LNCaP clone FGC (cell line): Measurements from ENCODE around the gene HIRA.
"Not testable (repeated sequence)": the region's sequence is repeated elsewhere in the genome, so short reads cannot be mapped to it uniquely, and the experiment has no call there.

Experiments used
- DNase-seq: peaks from one replicate; pipeline ENCODE4 v3.0.0-alpha.2; 2011; ENCODE audit warnings: low read depth
- H3K4me3 ChIP-seq: 2 replicates; pipeline ENCODE4 v1.5.1; 2011; ENCODE audit warnings: mild to moderate bottlenecking, low read depth, low read length, control low read depth
- CTCF ChIP-seq: IDR thresholded peaks from 2 replicates; pipeline ENCODE4 v1.5.1; 2012; ENCODE audit warnings: mild to moderate bottlenecking; ENCODE audit not compliant: control insufficient read depth, insufficient read depth; ENCODE audit errors: extremely low read depth

HIRA gene

GRCh38 chr22:19319281-19319680 lies 112.3 kb downstream of the HIRA start:
- no peak for DNase-seq
- no peak overlapping the region for H3K4me3 ChIP-seq
- no peak for TF ChIP-seq CTCF

- no peak for DNase-seq
- no peak overlapping the region for H3K4me3 ChIP-seq
- TF ChIP-seq CTCF, result no peak
Measured at GRCh38 chr22:19317865-19318264, 113.7 kb downstream of the HIRA start.

GRCh38 chr22:19307872-19308271 lies 123.7 kb downstream of the HIRA start:
- no peak overlapping the region for H3K4me3 ChIP-seq
- TF ChIP-seq CTCF, result no peak

GRCh38 chr22:19306535-19306934 lies 125.0 kb downstream of the HIRA start:
- DNase-seq, H3K4me3 ChIP-seq: not testable (repeated sequence)

More at GRCh38 chr22:19307872-19308271, 123.7 kb downstream of the HIRA start:
- no peak for DNase-seq

- DNase-seq, result no peak
- no peak overlapping the region for H3K4me3 ChIP-seq
- TF ChIP-seq CTCF, result no peak
Measured at GRCh38 chr22:19304547-19304946, 127.0 kb downstream of the HIRA start.

GRCh38 chr22:19303785-19304184 lies 127.7 kb downstream of the HIRA start:
- H3K4me3 ChIP-seq, result no peak overlapping the region
- no peak for TF ChIP-seq CTCF
- no peak for DNase-seq

- H3K4me3 ChIP-seq, result no peak overlapping the region
- DNase-seq, result no peak
- no peak for TF ChIP-seq CTCF
Measured at GRCh38 chr22:19295733-19296132, 135.8 kb downstream of the HIRA start.
